ENCODE results near the gene SDS. TPM values are rescaled to one million over a fixed set of nuclear protein-coding genes. Genes with fewer than 3 reads are reported as not detected.
A peak's percentile ranks its signal among the peaks of the same experiment; 100 is the strongest.

Gene SDS
- total RNA-seq, 1 experiment from 2014 or later: not detected

- peaks cover 10 to 30% of the 10 kb centered on the region in 2 experiments; a peak in 3 of 4 replicates for H3K4me1 ChIP-seq (ENCODE audit: control insufficient read depth in 1 of 2, insufficient read depth in 2 of 2, low read length in 2 of 2)
- no peaks in the 10 kb centered on the region for H3K27me3 ChIP-seq (ENCODE audit: insufficient read depth, low read length)
- no peak overlapping the region for H3K4me3 ChIP-seq (replicated peaks in 1 of 2; ENCODE audit: low read depth in 1 of 2, low read length in 2 of 2)
- ChIA-PET POLR2A (no interaction called here), CTCF (no interaction called here), RAD21 (ENCODE audit: low non-redundant PET in 1 of 2, low total read pairs in 2 of 2, uncharacterized antibody in 2 of 2, unreplicated experiment in 2 of 2) (no interaction called here)
- ATAC-seq (no peak), DNase-seq (ENCODE audit: low read depth, low spot score) (no peak)
- H3K27ac ChIP-seq (ENCODE audit: low read depth, low read length): no peak overlapping the region
- H3K4me2 ChIP-seq (ENCODE audit: low read length): peak overlapping the region; percentile 97
- intact Hi-C loops (cut with micrococcal nuclease): no loop called here
- H2AFZ ChIP-seq (ENCODE audit: low read depth, low read length, poor library complexity, severe bottlenecking): no peak overlapping the region
- H3K9ac ChIP-seq (ENCODE audit: low read length): no peak overlapping the region
- H3K79me2 ChIP-seq (ENCODE audit: insufficient read depth, low read length): peaks cover 6% of the 10 kb centered on the region; the same call in 1 of the 2 replicates
- TF ChIP-seq ZFX (IDR thresholded peaks at IDR 0.05) (no peak), POLR2A (IDR thresholded peaks at IDR 0.05; ENCODE audit: borderline replicate concordance, extremely low read depth, insufficient read depth, insufficient read length) (no peak), CTCF (IDR thresholded peaks at IDR 0.05 in 2 of 3, conservative IDR thresholded peaks at IDR 0.05 in 1 of 3; ENCODE audit: borderline replicate concordance in 1 of 3, insufficient read depth in 1 of 3, low read depth in 2 of 3, low read length in 2 of 3) (no peak), RAD21 (IDR thresholded peaks at IDR 0.05; ENCODE audit: low read depth) (no peak), EGR1 (IDR thresholded peaks at IDR 0.05; ENCODE audit: low read depth) (no peak), JUND (IDR thresholded peaks at IDR 0.05) (no peak)
- no peaks in the 10 kb centered on the region for H3K9me3 ChIP-seq (ENCODE audit: control insufficient read depth in 1 of 2, insufficient read depth in 1 of 2, low read depth in 1 of 2, low read length in 2 of 2)
- no peaks in the 10 kb centered on the region for H3K36me3 ChIP-seq (ENCODE audit: control insufficient read depth in 1 of 2, insufficient read depth in 2 of 2, low read length in 2 of 2)
- no peaks in the 10 kb centered on the region for H4K20me1 ChIP-seq (ENCODE audit: insufficient read depth)
- H3K9me2 ChIP-seq (ENCODE audit: insufficient read depth): no peaks in the 10 kb centered on the region
- no TSS peak for BruUV-seq (replicated peaks)
Measured at GRCh38 chr12:113420996-113421595, 17.4 kb upstream of the SDS start.

- peaks cover 12 to 33% of the 10 kb centered on the region in 2 experiments; a peak in 3 of 4 replicates for H3K4me1 ChIP-seq (ENCODE audit: control insufficient read depth in 1 of 2, insufficient read depth in 2 of 2, low read length in 2 of 2)
- ATAC-seq (no peak), DNase-seq (ENCODE audit: low read depth, low spot score) (no peak)
- no TSS peak for BruUV-seq (replicated peaks)
- no peak overlapping the region for H2AFZ ChIP-seq (ENCODE audit: low read depth, low read length, poor library complexity, severe bottlenecking)
- peaks cover 5% of the 10 kb centered on the region; the same call in 1 of the 2 replicates for H3K79me2 ChIP-seq (ENCODE audit: insufficient read depth, low read length)
- H3K27me3 ChIP-seq (ENCODE audit: insufficient read depth, low read length): no peaks in the 10 kb centered on the region
- H3K9ac ChIP-seq (ENCODE audit: low read length): no peak overlapping the region
- H3K4me3 ChIP-seq (replicated peaks in 1 of 2; ENCODE audit: low read depth in 1 of 2, low read length in 2 of 2): no peak overlapping the region
- H3K9me3 ChIP-seq (ENCODE audit: control insufficient read depth in 1 of 2, insufficient read depth in 1 of 2, low read depth in 1 of 2, low read length in 2 of 2): no peaks in the 10 kb centered on the region
- RAD21 ChIA-PET (ENCODE audit: low non-redundant PET in 1 of 2, low total read pairs in 2 of 2, uncharacterized antibody in 2 of 2, unreplicated experiment in 2 of 2): no interaction called here
- CTCF ChIA-PET: no interaction called here
- H3K9me2 ChIP-seq (ENCODE audit: insufficient read depth): no peaks in the 10 kb centered on the region
- H3K27ac ChIP-seq (ENCODE audit: low read depth, low read length): no peak overlapping the region
- intact Hi-C loops (cut with micrococcal nuclease): no loop called here
- no peaks in the 10 kb centered on the region for H3K36me3 ChIP-seq (ENCODE audit: control insufficient read depth in 1 of 2, insufficient read depth in 2 of 2, low read length in 2 of 2)
- POLR2A ChIA-PET: no interaction called here
- H4K20me1 ChIP-seq (ENCODE audit: insufficient read depth): no peaks in the 10 kb centered on the region
- H3K4me2 ChIP-seq (ENCODE audit: low read length): no peak overlapping the region
- TF ChIP-seq ZBTB33 (IDR thresholded peaks at IDR 0.05; ENCODE audit: extremely low read depth, insufficient replicate concordance, low read length) (no peak), REST (IDR thresholded peaks at IDR 0.05; ENCODE audit: low read depth) (no peak), SRF (IDR thresholded peaks at IDR 0.05; ENCODE audit: low read depth) (no peak), ELF1 (IDR thresholded peaks at IDR 0.05; ENCODE audit: borderline replicate concordance, low read depth) (no peak), EZH2phosphoT487 (IDR thresholded peaks at IDR 0.05; ENCODE audit: borderline replicate concordance) (no peak), EGR1 (IDR thresholded peaks at IDR 0.05; ENCODE audit: low read depth) (no peak), EZH2 (IDR thresholded peaks at IDR 0.05) (no peak)
Measured at GRCh38 chr12:113418213-113418879, 14.7 kb upstream of the SDS start.

Data from HCT116 (cell line).